ENCODE results near the gene SUSD2.

- TF ChIP-seq POLR2A (IDR thresholded peaks at IDR 0.05) (no peak), CTCF (IDR thresholded peaks at IDR 0.05 in 4 of 5, conservative IDR thresholded peaks at IDR 0.05 in 1 of 5) (no peak)
These were observed 10.1 kb downstream of the SUSD2 start for GRCh38 chr22:24191381-24191841.

All from gastrocnemius medialis (tissue), 4 donors.